H9 (cell line): ENCODE data around the gene HRH1. TPM values are rescaled to one million over a fixed set of nuclear protein-coding genes. Genes with fewer than 3 reads are reported as not detected.

Source experiments
- DNase-seq: peaks from one replicate; pipeline ENCODE4 v3.0.0-alpha.2; 2017
- H2AFZ ChIP-seq: one replicate; pipeline ENCODE4 v1.6.1; 2013; ENCODE audit warnings: mild to moderate bottlenecking, low read length, control low read depth, moderate library complexity
- H2AK5ac ChIP-seq: 2 replicates; pipeline ENCODE4 v1.6.1; 2013; ENCODE audit warnings: low read length, control low read depth, mixed read lengths; ENCODE audit not compliant: insufficient read length
- H2BK120ac ChIP-seq: one replicate; pipeline ENCODE4 v1.6.1; 2013; ENCODE audit warnings: low read depth, mild to moderate bottlenecking, low read length, control low read depth, inconsistent platforms; ENCODE audit not compliant: poor library complexity, severe bottlenecking
- H2BK12ac ChIP-seq: 2 replicates; pipeline ENCODE4 v1.6.1; 2013; ENCODE audit warnings: low read length, control low read depth, mixed read lengths, low read depth; ENCODE audit not compliant: insufficient read length
- H2BK15ac ChIP-seq: 2 replicates; pipeline ENCODE4 v1.6.1; 2013; ENCODE audit warnings: low read depth, low read length, control low read depth
- H2BK20ac ChIP-seq: one replicate; pipeline ENCODE4 v1.6.1; 2013; ENCODE audit warnings: low read depth, mild to moderate bottlenecking, low read length, control low read depth, inconsistent platforms; ENCODE audit not compliant: poor library complexity, severe bottlenecking
- H2BK5ac ChIP-seq: 2 replicates; pipeline ENCODE4 v1.6.1; 2013; ENCODE audit warnings: low read length, control low read depth, mixed read lengths; ENCODE audit not compliant: insufficient read length
- H3K14ac ChIP-seq: 2 replicates; pipeline ENCODE4 v1.6.1; 2013; ENCODE audit warnings: low read length, control low read depth; ENCODE audit not compliant: insufficient read depth
- H3K18ac ChIP-seq: 2 replicates; pipeline ENCODE4 v1.6.1; 2013; ENCODE audit warnings: low read depth, mild to moderate bottlenecking, mixed read lengths, low read length, control low read depth; ENCODE audit not compliant: insufficient read length
- H3K23ac ChIP-seq: 2 replicates; pipeline ENCODE4 v1.6.1; 2013; ENCODE audit warnings: low read length, control low read depth, mixed read lengths, low read depth; ENCODE audit not compliant: insufficient read length
- H3K23me2 ChIP-seq: 2 replicates; pipeline ENCODE4 v1.6.1; 2013; ENCODE audit warnings: low read depth, mild to moderate bottlenecking, mixed read lengths, low read length, control low read depth; ENCODE audit not compliant: insufficient read length, poor library complexity, severe bottlenecking
- H3K27ac ChIP-seq: 2 replicates; pipeline ENCODE4 v1.5.1; 2013; ENCODE audit warnings: low read length, control low read depth, mixed read lengths, low read depth; ENCODE audit not compliant: insufficient read length
- H3K27me3 ChIP-seq: 2 replicates; pipeline ENCODE4 v1.6.1; 2013; ENCODE audit warnings: low read length, control low read depth, inconsistent platforms; ENCODE audit not compliant: insufficient read depth
- H3K4ac ChIP-seq: 2 replicates; pipeline ENCODE4 v1.6.1; 2013; ENCODE audit warnings: low read depth, mild to moderate bottlenecking, control low read depth, inconsistent platforms, low read length, moderate library complexity
- H3K4me1 ChIP-seq: 2 replicates; pipeline ENCODE4 v1.6.1; 2013; ENCODE audit warnings: low read length, control low read depth, inconsistent platforms; ENCODE audit not compliant: insufficient read depth
- H3K4me2 ChIP-seq: 2 replicates; pipeline ENCODE4 v1.6.1; 2013; ENCODE audit warnings: low read length, control low read depth, mixed read lengths; ENCODE audit not compliant: insufficient read length, insufficient read depth
- H3K56ac ChIP-seq: 2 replicates; pipeline ENCODE4 v1.6.1; 2013; ENCODE audit warnings: low read depth, mild to moderate bottlenecking, mixed read lengths, low read length, control low read depth; ENCODE audit not compliant: insufficient read length
- H3K79me1 ChIP-seq: 2 replicates; pipeline ENCODE4 v1.6.1; 2013; ENCODE audit warnings: low read depth, mild to moderate bottlenecking, moderate library complexity, low read length, control low read depth, inconsistent platforms; ENCODE audit not compliant: insufficient read depth, poor library complexity, severe bottlenecking
- H3K79me2 ChIP-seq: 2 replicates; pipeline ENCODE4 v1.6.1; 2013; ENCODE audit warnings: low read length, control low read depth, inconsistent platforms; ENCODE audit not compliant: insufficient read depth
- H3K9ac ChIP-seq: 2 replicates; pipeline ENCODE4 v1.6.1; 2013; ENCODE audit warnings: low read length, control low read depth, mixed read lengths; ENCODE audit not compliant: insufficient read length; ENCODE audit errors: extremely low read depth
- H3K9me3 ChIP-seq: one replicate; pipeline ENCODE4 v1.6.1; 2013; ENCODE audit warnings: low read depth, low read length, inconsistent platforms; ENCODE audit not compliant: control insufficient read depth
- H3T11ph ChIP-seq: one replicate; pipeline ENCODE4 v1.6.1; 2013; ENCODE audit warnings: mild to moderate bottlenecking, low read length, control low read depth, inconsistent platforms
- H4K20me1 ChIP-seq: one replicate; pipeline ENCODE4 v1.6.1; 2013; ENCODE audit not compliant: control insufficient read depth, insufficient read length, insufficient read depth
- H4K5ac ChIP-seq: 2 replicates; pipeline ENCODE4 v1.6.1; 2013; ENCODE audit warnings: low read depth, mild to moderate bottlenecking, mixed read lengths, low read length, control low read depth; ENCODE audit not compliant: insufficient read length
- H4K8ac ChIP-seq: replicated peaks from 2 replicates; pipeline ENCODE4 v1.6.1; 2013; ENCODE audit warnings: low read length, control low read depth, mixed read lengths, low read depth; ENCODE audit not compliant: insufficient read length
- H4K91ac ChIP-seq: 2 replicates; pipeline ENCODE4 v1.6.1; 2013; ENCODE audit warnings: low read depth, mild to moderate bottlenecking, moderate library complexity, mixed read lengths, low read length, control low read depth; ENCODE audit not compliant: insufficient read length
- H3K27ac Mint-ChIP-seq, 3 experiments: 2 replicates in 2 of 3; 3 replicates in 1 of 3; pipeline ENCODE4 v1.8.0; 2020 to 2021; ENCODE audit warnings: mixed read lengths in 3 of 3, mild to moderate bottlenecking in 1 of 3, moderate library complexity in 1 of 3
- H3K27me3 Mint-ChIP-seq: 2 replicates; pipeline ENCODE4 v1.8.0; 2021; ENCODE audit warnings: low read depth, mild to moderate bottlenecking, moderate library complexity, mixed read lengths
- H3K36me3 Mint-ChIP-seq, 3 experiments: 2 replicates in 2 of 3; 3 replicates in 1 of 3; pipeline ENCODE4 v1.8.0; 2020 to 2021; ENCODE audit warnings: low read depth in 3 of 3, mixed read lengths in 3 of 3; ENCODE audit not compliant: insufficient read depth in 1 of 3
- H3K4me1 Mint-ChIP-seq, 2 experiments: 2 replicates each; pipeline ENCODE4 v1.8.0; 2020; ENCODE audit warnings: mixed read lengths in 2 of 2
- H3K4me3 Mint-ChIP-seq, 2 experiments: 2 replicates in 1 of 2; 3 replicates in 1 of 2; pipeline ENCODE4 v1.8.0; 2020 to 2021; ENCODE audit warnings: mild to moderate bottlenecking in 2 of 2, mixed read lengths in 2 of 2, moderate library complexity in 1 of 2
- H3K9me3 Mint-ChIP-seq, 2 experiments: 2 replicates in 1 of 2; 3 replicates in 1 of 2; pipeline ENCODE4 v1.8.0; 2020; ENCODE audit warnings: mild to moderate bottlenecking in 2 of 2, mixed read lengths in 2 of 2, moderate library complexity in 1 of 2
- WGBS: extraction: QIAGEN DNeasy Blood & Tissue Kit; methylation state at CpG from one replicate; pipeline ENCODE4 v1.1.7; 2013; ENCODE audit warnings: missing lambda C conversion rate, low lambda C conversion rate, mixed read lengths; ENCODE audit not compliant: insufficient read length; ENCODE audit errors: extremely low coverage; 5-methylcytosine and 5-hydroxymethylcytosine counted together
- total RNA-seq: library from RNA; stranded (reverse); gene quantifications from 2 replicates; pipeline ENCODE4 v1.2.1, GENCODE V29; 2021
- TF ChIP-seq, protein P1 (sequence below): fragments of 200-600 bp; sonication (generic); conservative IDR thresholded peaks from 3 replicates; pipeline ENCODE4 v1.8.0; 2021; ENCODE audit warnings: antibody characterized with exemption, mild to moderate bottlenecking

Gene HRH1
- total RNA-seq, 1 experiment from 2014 or later, result 0.74 TPM

DNA sequence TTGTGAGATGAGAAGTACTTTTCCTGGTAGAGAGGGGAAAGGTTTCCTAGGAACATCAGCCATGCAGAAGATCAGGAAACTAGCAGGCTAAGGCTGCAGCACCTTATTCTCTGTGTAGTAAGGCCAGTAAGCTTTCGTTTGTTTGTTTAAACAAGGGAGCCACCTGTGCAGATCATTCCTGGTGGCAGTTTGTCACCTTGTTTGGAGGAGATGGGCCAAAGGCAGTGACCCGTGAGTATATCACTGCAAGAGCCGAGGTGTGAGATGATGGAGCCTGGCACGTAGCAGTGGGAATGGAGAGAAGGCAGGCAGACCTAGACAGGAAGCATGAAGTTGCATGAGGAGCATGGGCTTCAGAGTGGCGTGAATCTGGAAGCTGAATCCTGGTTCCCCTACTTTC lies 137.5 kb downstream of the HRH1 start:
- Histone ChIP-seq H3K9ac (no peak overlapping the region), H2BK20ac (no peak overlapping the region), H2BK15ac (no peak overlapping the region), H3K4ac (no peak overlapping the region), H3K23ac (no peak overlapping the region), H3K79me2 (no peaks in the 10 kb centered on the region), H3K18ac (no peak overlapping the region), H3K4me2 (no peak overlapping the region), H3K4me1 (no peaks in the 10 kb centered on the region), H3K27me3 (no peaks in the 10 kb centered on the region), H4K8ac (no peak overlapping the region), H3K56ac (no peak overlapping the region), H4K91ac (no peak overlapping the region), H3K9me3 (no peaks in the 10 kb centered on the region), H3K27ac (no peak overlapping the region), H4K5ac (no peak overlapping the region), H2AK5ac (no peak overlapping the region), H2BK5ac (no peak overlapping the region), H3K14ac (no peak overlapping the region; the same call in 1 of the 2 replicates), H3K79me1 (no peaks in the 10 kb centered on the region), H2AFZ (no peak overlapping the region), H2BK12ac (no peak overlapping the region), H3T11ph (no peak overlapping the region), H3K23me2 (no peaks in the 10 kb centered on the region), H2BK120ac (no peak overlapping the region), H4K20me1 (no peaks in the 10 kb centered on the region)
- no peaks in the 10 kb centered on the region; a peak in 1 of 7 replicates for H3K36me3 Mint-ChIP-seq
- DNase-seq, result no peak
- H3K4me3 Mint-ChIP-seq, result no peak overlapping the region
- WGBS, result no CpG with 5 or more reads among the region's 5 CpGs
- no peaks in the 10 kb centered on the region for H3K4me1 Mint-ChIP-seq
- TF ChIP-seq, protein P1, sequence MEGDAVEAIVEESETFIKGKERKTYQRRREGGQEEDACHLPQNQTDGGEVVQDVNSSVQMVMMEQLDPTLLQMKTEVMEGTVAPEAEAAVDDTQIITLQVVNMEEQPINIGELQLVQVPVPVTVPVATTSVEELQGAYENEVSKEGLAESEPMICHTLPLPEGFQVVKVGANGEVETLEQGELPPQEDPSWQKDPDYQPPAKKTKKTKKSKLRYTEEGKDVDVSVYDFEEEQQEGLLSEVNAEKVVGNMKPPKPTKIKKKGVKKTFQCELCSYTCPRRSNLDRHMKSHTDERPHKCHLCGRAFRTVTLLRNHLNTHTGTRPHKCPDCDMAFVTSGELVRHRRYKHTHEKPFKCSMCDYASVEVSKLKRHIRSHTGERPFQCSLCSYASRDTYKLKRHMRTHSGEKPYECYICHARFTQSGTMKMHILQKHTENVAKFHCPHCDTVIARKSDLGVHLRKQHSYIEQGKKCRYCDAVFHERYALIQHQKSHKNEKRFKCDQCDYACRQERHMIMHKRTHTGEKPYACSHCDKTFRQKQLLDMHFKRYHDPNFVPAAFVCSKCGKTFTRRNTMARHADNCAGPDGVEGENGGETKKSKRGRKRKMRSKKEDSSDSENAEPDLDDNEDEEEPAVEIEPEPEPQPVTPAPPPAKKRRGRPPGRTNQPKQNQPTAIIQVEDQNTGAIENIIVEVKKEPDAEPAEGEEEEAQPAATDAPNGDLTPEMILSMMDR, result no peak
- no peaks in the 10 kb centered on the region for H3K9me3 Mint-ChIP-seq
- H3K27ac Mint-ChIP-seq, result no peak overlapping the region; a peak in 1 of 7 replicates
- no peaks in the 10 kb centered on the region for H3K27me3 Mint-ChIP-seq
